Measurements from ENCODE around the gene PDE3A.
"Not testable (repeated sequence)": the region's sequence is repeated elsewhere in the genome, so short reads cannot be mapped to it uniquely, and the experiment has no call there.

PDE3A gene

DNA sequence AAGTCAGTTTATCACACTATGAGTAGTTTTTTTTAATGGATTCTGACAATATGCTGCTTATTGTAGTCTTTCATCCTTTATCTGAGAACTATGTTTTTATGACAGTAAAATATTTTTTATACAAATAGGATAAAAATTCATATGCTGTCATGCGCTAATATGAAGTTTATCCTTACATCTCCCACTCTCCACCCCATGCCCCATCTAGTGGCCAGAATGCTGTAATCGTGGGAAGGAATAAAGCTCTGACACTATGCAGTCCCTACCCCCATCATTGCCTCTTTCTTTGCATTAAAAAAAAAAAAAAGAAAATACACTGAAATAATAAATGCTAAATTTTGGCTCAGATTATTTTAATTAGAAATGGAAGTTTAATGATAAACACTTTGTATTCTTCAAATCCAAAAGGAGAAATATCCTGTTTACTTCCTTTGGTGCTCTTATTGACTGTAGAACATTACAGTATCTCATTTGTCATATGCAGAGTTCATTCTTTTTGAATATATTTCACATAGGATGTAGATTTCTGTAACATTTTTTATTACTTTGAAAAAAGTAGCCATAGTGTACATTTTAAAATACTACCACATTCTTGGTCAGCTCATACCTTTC lies 180.9 kb downstream of the PDE3A start:
- no peak for DNase-seq (ENCODE audit: low read depth in 2 of 2)

DNA sequence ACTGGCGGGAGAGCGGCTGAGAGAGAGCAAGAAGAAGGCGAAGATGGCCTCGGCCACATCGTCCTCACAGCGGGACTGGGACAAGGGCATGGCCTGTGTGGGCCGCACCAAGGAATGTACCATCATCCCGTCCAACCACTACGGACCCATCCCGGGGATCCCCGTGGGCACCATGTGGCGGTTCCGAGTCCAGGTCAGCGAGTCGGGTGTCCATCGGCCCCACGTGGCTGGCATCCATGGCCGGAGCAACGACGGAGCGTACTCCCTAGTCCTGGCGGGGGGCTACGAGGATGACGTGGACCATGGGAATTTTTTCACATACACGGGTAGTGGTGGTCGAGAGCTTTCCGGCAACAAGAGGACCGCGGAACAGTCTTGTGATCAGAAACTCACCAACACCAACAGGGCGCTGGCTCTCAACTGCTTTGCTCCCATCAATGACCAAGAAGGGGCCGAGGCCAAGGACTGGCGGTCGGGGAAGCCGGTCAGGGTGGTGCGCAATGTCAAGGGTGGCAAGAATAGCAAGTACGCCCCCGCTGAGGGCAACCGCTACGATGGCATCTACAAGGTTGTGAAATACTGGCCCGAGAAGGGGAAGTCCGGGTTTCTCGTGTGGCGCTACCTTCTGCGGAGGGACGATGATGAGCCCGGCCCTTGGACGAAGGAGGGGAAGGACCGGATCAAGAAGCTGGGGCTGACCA lies 183.6 kb downstream of the PDE3A start:
- not testable (repeated sequence) for DNase-seq (ENCODE audit: low read depth in 2 of 2)

DNA sequence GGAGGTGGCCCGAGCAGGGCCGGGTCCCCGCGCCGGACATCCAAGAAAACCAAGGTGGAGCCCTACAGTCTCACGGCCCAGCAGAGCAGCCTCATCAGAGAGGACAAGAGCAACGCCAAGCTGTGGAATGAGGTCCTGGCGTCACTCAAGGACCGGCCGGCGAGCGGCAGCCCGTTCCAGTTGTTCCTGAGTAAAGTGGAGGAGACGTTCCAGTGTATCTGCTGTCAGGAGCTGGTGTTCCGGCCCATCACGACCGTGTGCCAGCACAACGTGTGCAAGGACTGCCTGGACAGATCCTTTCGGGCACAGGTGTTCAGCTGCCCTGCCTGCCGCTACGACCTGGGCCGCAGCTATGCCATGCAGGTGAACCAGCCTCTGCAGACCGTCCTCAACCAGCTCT lies 184.2 kb downstream of the PDE3A start:
- not testable (repeated sequence) for DNase-seq (ENCODE audit: low read depth in 2 of 2)

DNA sequence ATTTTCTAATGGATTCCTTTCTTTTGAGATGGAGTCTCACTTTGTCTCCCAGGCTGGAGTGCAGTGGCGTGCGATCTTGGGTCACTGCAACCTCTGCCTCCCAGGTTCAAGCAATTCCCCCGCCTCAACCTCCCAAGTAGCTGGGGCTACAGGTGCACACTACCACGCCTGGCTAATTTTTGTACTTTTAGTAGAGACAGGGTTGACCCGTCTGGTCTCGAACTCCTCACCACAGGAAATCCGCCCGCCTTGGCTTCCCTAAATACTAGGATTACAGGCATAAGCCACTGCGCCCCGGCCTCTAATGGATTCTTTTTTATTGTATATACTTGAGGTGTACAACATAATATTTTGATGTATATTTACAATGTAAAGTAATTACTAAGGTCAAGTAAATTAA lies 186.7 kb downstream of the PDE3A start:
- no peak for DNase-seq (ENCODE audit: low read depth in 2 of 2)

DNA sequence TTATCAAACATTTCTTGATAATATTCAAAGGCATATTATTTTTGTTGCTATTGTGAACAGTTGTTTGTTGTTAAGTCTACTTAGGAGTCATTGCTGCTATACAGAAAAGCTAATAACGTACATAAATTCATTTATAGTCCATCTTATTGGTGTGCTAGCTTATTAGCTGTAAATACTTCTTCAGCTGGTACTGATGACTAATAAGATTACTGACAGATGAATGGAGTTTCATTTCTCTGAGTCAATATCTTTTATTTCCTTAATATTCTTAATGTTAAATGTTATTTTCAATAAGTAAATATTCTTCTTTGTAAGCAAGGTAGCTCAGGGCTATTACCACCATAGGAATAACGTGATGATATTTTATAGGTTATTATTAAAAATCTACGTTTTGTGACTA lies 187.4 kb downstream of the PDE3A start:
- no peak for DNase-seq (ENCODE audit: low read depth in 2 of 2)

DNA sequence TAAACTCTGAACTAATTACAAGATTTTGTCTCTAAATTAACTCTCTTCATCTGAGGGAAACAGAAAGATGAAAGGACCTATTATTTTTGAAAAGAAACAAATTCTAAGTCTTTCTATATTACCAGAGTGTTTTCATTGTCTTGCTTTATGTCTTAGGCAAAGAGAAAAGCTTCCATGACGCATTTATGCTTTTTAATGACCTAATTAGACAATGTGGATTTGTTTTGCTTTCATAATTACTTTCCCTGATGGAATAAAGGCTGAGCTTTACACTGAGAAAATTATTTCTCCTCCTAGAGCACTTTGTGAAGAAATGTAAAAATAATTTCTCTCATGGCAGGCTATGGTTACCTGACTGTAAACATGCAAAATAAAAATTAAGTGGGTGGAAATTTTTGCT lies 188.8 kb downstream of the PDE3A start:
- DNase-seq (ENCODE audit: low read depth in 2 of 2): no peak

DNA sequence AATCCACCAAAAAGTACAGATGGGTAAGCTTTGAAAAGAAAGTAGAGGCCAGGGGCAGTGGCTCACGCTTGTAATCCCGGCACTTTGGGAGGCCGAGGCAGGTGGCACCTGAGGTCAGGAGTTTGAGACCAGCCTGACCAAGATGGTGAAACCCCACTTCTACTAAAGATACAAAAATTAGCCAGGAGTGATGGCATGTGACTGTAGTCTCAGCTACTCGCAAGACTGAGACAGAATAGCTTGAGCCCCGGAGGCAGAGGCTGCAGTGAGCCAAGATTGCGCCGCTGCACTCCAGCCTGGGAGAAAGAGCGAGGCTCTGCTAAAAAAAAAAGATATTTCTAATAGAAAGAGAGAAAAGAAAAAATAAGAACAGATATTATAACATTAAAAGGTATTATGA lies 192.6 kb downstream of the PDE3A start:
- no peak for DNase-seq (ENCODE audit: low read depth in 2 of 2)

DNA sequence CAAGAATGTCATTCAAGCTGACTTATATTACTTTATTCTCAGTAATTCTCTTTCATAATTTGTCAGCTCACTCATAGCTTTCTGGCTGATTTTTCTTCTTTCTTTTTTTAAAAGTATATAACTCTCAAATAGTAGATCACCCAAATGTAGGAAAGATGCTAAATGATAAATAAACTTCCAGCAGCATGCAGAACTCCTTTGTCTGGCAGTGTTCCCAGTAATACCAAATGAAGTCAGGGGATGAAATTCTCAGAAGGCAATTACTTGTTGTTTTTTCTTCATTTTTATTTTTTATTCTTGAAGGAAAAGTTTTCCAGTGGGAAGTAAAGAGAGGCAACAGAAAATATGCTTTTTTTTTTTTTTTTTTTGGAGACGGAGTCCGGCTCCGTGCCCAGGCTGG lies 193.5 kb downstream of the PDE3A start:
- DNase-seq (ENCODE audit: low read depth in 2 of 2): no peak

DNA sequence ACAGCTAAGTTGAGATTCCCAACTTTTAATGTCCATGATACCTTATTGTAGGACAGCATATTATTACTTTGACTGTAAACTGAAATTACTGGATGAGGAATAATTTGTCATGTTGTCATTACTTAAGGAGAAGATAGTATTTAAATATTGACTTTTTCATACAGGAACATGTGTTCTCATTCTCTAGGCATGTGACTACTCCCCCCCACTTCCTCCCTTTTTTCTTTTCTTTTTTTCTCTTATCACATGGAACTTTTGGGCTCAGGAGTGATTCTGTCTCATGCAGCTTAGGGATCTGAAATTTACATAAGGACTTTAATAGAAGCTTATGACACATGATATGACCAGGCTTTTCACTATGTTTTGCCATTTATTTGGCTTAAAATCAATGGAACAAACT lies 199.1 kb downstream of the PDE3A start:
- no peak for DNase-seq (ENCODE audit: low read depth in 2 of 2)

DNA sequence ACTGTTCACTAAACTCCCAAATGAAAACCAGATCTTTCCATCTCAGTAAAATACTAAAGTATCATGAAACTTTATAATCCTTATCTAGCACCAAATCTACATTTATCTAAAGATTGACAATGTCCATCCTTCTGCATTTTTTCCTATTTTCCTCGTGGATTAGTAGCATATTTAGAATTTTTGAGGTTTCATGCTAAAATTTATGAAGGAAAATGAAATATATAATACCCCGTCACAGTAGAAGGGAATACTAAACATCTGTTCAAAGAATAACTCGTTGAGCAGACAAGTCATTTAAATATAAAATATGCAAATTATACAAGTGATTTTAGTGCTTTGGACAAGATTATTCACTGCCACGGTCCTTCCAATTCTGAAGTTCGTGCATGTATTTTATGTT lies 204.1 kb downstream of the PDE3A start:
- no peak for DNase-seq (ENCODE audit: low read depth in 2 of 2)

DNA sequence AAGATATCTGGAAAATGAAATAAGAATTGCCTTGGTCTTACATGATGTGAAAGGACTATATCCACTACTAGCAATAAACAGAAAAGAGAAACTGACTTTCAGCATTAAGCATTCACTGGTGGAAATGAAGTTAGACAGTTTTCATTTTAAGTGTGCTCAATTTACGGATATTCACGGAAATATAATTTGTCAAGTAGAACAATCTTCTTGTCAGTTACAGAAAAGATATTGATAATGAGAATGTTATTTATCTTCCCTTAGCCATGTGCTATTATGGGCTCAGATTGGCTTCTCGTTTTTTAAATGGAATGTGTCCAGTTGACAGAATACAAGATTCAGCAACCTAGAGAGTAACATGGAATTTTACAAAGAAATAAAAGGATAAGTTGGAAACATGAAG lies 208.2 kb downstream of the PDE3A start:
- no peak for DNase-seq (ENCODE audit: low read depth in 2 of 2)

DNA sequence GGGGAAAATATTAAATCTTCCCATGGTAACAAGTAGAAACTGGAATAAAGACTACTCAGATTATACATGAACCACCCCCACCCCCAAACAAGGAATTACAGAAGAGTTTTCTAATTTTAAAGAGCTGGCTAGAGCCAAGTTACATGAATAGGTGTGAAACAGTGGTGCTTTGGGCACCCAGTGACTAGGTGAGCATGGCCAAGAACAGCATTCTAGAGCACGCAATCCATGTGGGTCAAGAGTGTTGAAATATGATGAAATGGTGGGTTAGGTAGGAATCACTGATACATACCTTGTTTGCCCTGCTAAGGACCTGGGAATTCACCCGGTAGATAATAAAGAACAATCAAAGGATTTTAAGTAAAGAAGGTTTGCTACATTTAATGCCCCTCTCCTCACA lies 208.7 kb downstream of the PDE3A start:
- no peak for DNase-seq (ENCODE audit: low read depth in 2 of 2)

DNA sequence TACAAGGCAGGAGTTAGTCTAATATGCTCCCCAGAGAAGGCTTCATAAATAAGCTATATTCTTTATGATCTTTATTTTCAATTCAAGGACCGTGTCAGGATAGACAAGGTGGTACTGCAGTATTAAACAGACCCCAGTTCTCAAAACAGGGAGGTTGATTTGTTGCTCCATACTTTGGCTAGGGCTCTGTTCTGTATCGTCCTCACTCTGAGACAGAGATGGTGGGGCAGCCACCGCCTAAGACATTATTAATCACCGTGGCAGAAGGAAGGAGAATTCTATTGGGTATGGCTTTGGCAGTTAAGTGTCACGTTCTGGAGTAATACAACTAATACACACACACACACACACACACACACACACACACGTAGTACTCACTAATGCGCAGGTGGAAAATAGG lies 209.8 kb downstream of the PDE3A start:
- DNase-seq (ENCODE audit: low read depth in 2 of 2): no peak

DNA sequence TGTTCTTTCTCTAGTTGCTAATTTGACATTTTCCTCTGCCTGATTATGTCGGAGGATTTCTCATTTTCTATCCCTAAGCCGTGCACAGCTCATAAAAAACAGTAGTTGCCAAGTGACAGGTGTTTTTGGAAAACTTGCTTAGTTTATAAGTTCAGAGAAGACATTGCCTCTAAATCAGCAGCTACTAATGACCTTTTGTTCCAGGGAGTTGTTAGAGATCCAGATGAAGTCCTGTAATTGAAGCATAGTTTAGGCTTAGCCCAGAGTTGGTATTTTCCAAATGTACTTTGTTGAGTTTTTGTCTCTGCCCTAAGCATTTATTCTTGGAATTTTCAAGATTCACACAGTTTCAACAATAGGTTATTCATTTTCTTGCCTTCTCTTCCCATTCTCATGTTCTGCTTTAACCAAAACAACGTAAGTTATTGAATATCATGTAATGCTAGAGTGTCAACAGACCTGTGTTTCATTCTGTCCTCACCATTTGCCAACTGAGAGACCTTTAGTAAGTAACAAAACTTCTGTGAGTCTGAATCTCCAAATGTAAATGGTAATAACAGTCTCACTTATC lies 216.8 kb downstream of the PDE3A start:
- no peak for DNase-seq (ENCODE audit: low read depth in 2 of 2)

DNA sequence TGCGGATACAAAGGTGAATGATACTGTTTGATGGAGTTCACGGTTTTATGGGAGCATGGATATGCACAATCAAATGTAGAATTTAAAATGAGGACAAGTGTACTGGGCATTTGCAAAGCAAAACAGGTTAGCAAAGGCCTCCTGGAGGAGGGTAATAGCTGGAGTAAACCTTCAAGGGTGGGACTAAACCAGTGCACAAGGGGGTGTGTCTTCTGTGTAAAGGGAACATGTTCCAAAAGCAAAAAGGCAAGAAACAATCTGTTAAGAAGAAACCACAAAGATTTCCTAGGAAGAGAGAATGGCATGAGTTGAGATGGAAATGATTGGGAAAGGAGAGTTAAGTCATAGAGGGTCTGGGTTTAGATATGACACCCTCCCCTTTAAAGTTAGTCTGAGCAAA lies 217.6 kb downstream of the PDE3A start:
- no peak for DNase-seq (ENCODE audit: low read depth in 2 of 2)

DNA sequence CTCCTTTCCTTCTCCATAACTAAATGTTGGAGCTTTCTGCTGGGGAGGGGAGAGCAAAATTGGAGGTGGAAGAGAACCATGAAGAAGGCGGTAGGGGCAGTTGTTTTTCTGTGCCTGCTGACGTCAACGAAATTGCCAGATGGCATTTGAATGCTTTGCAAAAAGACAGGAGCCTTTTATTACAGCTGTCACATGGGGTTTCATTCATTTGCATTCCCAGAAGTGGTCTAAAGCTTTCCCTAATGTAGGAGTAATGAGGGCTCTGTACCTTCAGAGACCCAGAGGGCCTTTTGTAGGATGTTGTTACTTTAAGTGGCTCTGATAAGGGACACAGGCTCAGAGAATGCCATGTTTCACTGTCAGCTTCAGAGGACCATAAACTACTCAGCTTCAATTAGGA lies 219.7 kb downstream of the PDE3A start:
- DNase-seq (ENCODE audit: low read depth in 2 of 2): no peak

DNA sequence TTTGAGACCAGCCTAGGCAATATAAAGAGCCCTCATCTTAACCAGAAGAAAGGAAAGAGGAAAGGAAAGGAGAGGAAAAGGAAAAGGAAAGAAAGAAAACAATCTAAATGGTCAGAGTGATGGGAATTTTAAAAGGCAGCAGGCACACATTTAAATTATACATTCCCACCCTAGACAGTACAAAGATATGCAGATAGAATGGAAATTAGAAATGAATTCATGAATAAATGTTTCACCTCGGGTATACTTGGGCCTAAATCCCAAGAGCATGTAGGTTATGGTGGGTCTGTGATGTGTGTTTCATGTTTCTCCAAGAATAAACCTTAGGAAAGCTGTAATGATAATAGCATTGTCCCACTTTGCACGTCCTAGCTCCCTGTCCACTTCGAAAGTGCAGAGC lies 222.2 kb downstream of the PDE3A start:
- no peak for DNase-seq (ENCODE audit: low read depth in 2 of 2)

DNA sequence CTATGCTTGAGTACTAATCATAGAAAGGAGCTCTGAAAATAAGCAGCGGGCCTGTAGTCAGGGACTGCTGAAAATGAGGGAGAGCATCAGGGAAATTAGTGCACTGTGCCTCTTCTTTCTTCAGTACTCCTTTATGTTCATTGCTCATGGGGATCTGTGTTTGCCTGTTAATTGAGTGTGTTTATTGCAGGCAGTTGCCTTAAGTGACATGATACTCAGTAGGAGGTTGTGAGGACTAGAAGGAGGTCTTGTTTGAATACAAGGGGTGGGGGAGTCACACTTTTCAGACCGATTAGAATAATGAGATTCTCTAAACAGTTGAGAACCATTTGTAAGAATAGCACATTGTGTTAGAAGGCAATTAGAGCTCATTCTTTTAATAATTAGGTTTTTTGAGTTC lies 224.2 kb downstream of the PDE3A start:
- no peak for DNase-seq (ENCODE audit: low read depth in 2 of 2)

DNA sequence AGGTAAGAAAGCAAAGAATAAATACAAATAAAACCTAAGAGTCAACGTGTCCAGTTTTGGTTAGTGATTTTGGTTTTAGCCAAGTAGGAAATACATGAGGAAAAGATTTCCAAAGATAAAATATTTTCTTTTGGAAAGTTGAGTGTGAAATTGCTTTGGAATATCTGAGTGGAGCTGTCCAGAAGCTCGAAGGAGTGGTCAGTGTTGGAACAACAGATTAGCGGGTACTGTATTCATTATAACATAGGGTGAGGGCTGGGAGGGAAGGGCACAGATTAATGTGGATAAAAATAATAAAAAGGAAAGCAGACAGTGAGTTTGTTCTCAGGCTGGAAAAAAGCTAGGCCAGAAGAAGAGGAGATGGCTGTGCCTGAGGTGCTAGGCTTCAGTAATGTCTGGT lies 225.3 kb downstream of the PDE3A start:
- no peak for DNase-seq (ENCODE audit: low read depth in 2 of 2)

DNA sequence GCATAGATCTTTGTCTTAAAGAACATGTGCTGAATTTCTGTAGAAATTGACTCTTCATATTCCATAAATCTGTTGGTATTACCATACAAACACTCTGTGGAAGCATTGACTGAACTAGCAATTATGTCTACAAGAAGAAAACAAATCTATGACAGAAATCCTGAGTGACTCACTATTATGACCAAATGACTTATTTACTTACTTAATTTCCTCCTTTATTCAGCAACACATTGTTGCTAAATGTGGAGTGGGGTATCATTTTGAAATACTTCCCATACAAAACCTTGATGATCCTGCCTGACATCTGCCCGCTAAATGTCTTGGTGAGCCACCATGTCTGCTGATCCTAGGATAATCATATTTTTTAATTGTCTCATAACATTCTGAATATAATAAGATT lies 227.7 kb downstream of the PDE3A start:
- DNase-seq (ENCODE audit: low read depth in 2 of 2): no peak

DNA sequence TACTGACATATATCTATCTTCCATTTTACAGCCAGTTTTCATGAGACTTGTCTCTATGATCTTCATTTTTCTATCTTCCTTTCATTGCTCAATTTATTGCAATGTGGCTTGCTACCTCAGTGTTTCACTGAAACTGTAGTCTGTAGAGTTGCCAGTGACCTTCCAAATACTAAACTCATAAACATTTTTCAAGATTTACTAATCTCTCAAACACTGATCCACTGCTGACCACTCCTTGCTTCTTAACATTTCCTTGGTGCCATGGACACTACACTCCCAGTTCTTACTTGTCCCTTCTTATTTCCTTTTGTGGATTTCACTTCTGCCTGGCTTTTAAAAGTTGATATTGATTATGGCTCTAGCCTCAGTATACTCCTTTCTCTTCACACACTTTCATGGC lies 231.4 kb downstream of the PDE3A start:
- no peak for DNase-seq (ENCODE audit: low read depth in 2 of 2)

DNA sequence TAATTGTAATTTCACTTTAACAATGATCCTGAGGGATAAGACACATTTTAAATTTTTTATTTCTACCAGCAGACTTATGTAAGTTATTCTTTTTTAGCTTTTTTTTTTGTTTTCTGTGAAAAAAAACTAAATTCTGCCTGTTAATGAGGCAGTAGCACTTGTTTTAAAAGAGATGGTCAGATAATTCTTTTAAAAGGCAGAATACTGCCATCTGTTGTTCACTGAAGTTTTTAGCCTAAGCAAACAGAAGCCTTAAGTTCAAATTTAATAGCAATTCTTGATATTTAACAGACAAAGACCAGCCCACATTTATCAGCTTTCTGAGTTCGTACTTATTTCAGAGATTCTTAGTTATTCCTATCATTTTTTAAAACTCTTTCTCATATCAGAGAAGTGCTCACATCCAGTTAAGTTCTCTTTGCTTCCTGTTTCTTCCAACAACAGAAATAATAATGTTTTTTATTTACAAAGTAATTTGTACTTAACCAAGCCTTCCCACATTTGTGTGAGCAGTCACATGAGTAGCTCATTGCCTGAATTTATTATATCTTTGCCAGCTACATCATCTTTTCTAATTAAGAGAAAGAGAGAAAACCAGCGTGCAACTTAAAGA lies 233.4 kb downstream of the PDE3A start:
- no peak for DNase-seq (ENCODE audit: low read depth in 2 of 2)

Data from stimulated activated CD8-positive, alpha-beta memory T cell treated with anti-CD3 and anti-CD28 coated beads, Interleukin-2, amount 100 ng/mL, for 48 hours (primary cell).